HL-60 (cell line): Measurements from ENCODE around the gene FAM184A.

Source experiments
- DNase-seq, 2 experiments: peaks; one replicate each; pipeline ENCODE4 v3.0.0-alpha.2; 2010 to 2020; ENCODE audit warnings: low read depth in 1 of 2, low spot score in 1 of 2
- H3K27ac ChIP-seq: fragments of 250-450 bp; sonication (Bioruptor Pico); replicated peaks from 2 replicates; pipeline ENCODE4 v1.5.1; 2020; ENCODE audit warnings: mild to moderate bottlenecking, moderate library complexity
- H3K27me3 ChIP-seq: fragments of 250-450 bp; sonication (Bioruptor Pico); 2 replicates; pipeline ENCODE4 v1.5.1; 2021; ENCODE audit warnings: mild to moderate bottlenecking, moderate library complexity; ENCODE audit not compliant: insufficient read depth, poor library complexity, severe bottlenecking
- H3K4me3 ChIP-seq: replicated peaks from 2 replicates; pipeline ENCODE4 v1.5.1; 2011; ENCODE audit warnings: mild to moderate bottlenecking, control low read depth, low read length; ENCODE audit not compliant: insufficient read depth
- CTCF ChIP-seq: IDR thresholded peaks from one replicate; pipeline ENCODE4 v1.5.1; 2011; ENCODE audit warnings: low read length, control low read depth, inconsistent platforms; ENCODE audit not compliant: insufficient read depth
- GABPA ChIP-seq: IDR thresholded peaks from 2 replicates; pipeline ENCODE4 v1.6.1; 2012; ENCODE audit warnings: low read depth
- POLR2AphosphoS5 ChIP-seq: IDR thresholded peaks from 2 replicates; pipeline ENCODE4 v1.6.1; 2012; ENCODE audit warnings: low read depth
- REST ChIP-seq: IDR thresholded peaks from 2 replicates; pipeline ENCODE4 v1.6.1; 2012; ENCODE audit warnings: low read depth; ENCODE audit not compliant: insufficient replicate concordance
- SPI1 ChIP-seq: IDR thresholded peaks from 2 replicates; pipeline ENCODE4 v1.6.1; 2012; ENCODE audit warnings: low read depth, mild to moderate bottlenecking, borderline replicate concordance

The FAM184A gene

GRCh38 chr6:118952683-118953082, 125.8 kb downstream of the FAM184A start:
- no peak for TF ChIP-seq CTCF
- TF ChIP-seq GABPA, result no peak
- no peak for TF ChIP-seq POLR2AphosphoS5
- TF ChIP-seq REST, result no peak
- TF ChIP-seq SPI1, result no peak
- Histone ChIP-seq H3K4me3 (no peak overlapping the region), H3K27ac (no peak overlapping the region), H3K27me3 (no peaks in the 10 kb centered on the region)
- no peak for DNase-seq

GRCh38 chr6:118945217-118945616, 133.2 kb downstream of the FAM184A start:
- Histone ChIP-seq H3K27ac (no peak overlapping the region), H3K4me3 (no peak overlapping the region), H3K27me3 (no peaks in the 10 kb centered on the region)
- no peak for DNase-seq
- TF ChIP-seq POLR2AphosphoS5 (no peak), CTCF (no peak), GABPA (no peak), REST (no peak), SPI1 (no peak)

GRCh38 chr6:118940770-118941169, 137.7 kb downstream of the FAM184A start:
- Histone ChIP-seq H3K4me3 (no peak overlapping the region), H3K27me3 (no peaks in the 10 kb centered on the region), H3K27ac (no peak overlapping the region)
- DNase-seq, result no peak
- TF ChIP-seq GABPA (no peak), SPI1 (no peak), CTCF (no peak), REST (no peak), POLR2AphosphoS5 (no peak)
